Endothelial cell (in vitro differentiated cells): ENCODE measurements around the gene RGS13. TPM values are rescaled to one million over a fixed set of nuclear protein-coding genes. Genes with fewer than 3 reads are reported as not detected.

Experiments used
- DNase-seq: peaks from one replicate; pipeline ENCODE4 v3.0.0; 2021; ENCODE audit warnings: low spot score
- H3K27ac Mint-ChIP-seq: one replicate; pipeline ENCODE4 v1.8.0; 2021; ENCODE audit warnings: mixed read lengths, inconsistent platforms; ENCODE audit not compliant: unreplicated experiment
- H3K27me3 Mint-ChIP-seq: one replicate; pipeline ENCODE4 v1.8.0; 2021; ENCODE audit warnings: mild to moderate bottlenecking, moderate library complexity, mixed read lengths, inconsistent platforms; ENCODE audit not compliant: unreplicated experiment
- H3K36me3 Mint-ChIP-seq: one replicate; pipeline ENCODE4 v1.8.0; 2021; ENCODE audit warnings: mild to moderate bottlenecking, low read depth, mixed read lengths, inconsistent platforms; ENCODE audit not compliant: unreplicated experiment
- H3K4me1 Mint-ChIP-seq: one replicate; pipeline ENCODE4 v1.8.0; 2021; ENCODE audit warnings: mild to moderate bottlenecking, mixed read lengths, inconsistent platforms; ENCODE audit not compliant: unreplicated experiment
- H3K4me3 Mint-ChIP-seq: one replicate; pipeline ENCODE4 v1.8.0; 2021; ENCODE audit warnings: mild to moderate bottlenecking, mixed read lengths, inconsistent platforms; ENCODE audit not compliant: unreplicated experiment
- H3K9me3 Mint-ChIP-seq: one replicate; pipeline ENCODE4 v1.8.0; 2021; ENCODE audit warnings: mixed read lengths, inconsistent platforms; ENCODE audit not compliant: unreplicated experiment
- total RNA-seq: library from RNA; stranded (reverse); fragmentation: NEBNext Ultra II Directional; extraction: Animal tissue kit (Norgen Biotek cat#: 25700); gene quantifications from one replicate; pipeline ENCODE4 v1.2.1, GENCODE V29; 2021; ENCODE audit not compliant: unreplicated experiment
- TF ChIP-seq, protein P1 (sequence below): fragments of 200-600 bp; sonication (generic); IDR thresholded peaks from one replicate; pipeline ENCODE4 v1.5.0; 2021; ENCODE audit warnings: antibody characterized with exemption; ENCODE audit not compliant: unreplicated experiment

The RGS13 gene
- total RNA-seq, 1 donor from 2014 or later, result not detected

- Mint-ChIP-seq H3K36me3 (no peaks in the 10 kb centered on the region), H3K4me1 (no peaks in the 10 kb centered on the region), H3K9me3 (no peaks in the 10 kb centered on the region), H3K27ac (no peak overlapping the region), H3K4me3 (no peak overlapping the region), H3K27me3 (no peaks in the 10 kb centered on the region)
- no peak for DNase-seq
- TF ChIP-seq, protein P1, sequence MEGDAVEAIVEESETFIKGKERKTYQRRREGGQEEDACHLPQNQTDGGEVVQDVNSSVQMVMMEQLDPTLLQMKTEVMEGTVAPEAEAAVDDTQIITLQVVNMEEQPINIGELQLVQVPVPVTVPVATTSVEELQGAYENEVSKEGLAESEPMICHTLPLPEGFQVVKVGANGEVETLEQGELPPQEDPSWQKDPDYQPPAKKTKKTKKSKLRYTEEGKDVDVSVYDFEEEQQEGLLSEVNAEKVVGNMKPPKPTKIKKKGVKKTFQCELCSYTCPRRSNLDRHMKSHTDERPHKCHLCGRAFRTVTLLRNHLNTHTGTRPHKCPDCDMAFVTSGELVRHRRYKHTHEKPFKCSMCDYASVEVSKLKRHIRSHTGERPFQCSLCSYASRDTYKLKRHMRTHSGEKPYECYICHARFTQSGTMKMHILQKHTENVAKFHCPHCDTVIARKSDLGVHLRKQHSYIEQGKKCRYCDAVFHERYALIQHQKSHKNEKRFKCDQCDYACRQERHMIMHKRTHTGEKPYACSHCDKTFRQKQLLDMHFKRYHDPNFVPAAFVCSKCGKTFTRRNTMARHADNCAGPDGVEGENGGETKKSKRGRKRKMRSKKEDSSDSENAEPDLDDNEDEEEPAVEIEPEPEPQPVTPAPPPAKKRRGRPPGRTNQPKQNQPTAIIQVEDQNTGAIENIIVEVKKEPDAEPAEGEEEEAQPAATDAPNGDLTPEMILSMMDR, result no peak
Measured at GRCh38 chr1:192654591-192655251, 18.8 kb downstream of the RGS13 start.

DNA sequence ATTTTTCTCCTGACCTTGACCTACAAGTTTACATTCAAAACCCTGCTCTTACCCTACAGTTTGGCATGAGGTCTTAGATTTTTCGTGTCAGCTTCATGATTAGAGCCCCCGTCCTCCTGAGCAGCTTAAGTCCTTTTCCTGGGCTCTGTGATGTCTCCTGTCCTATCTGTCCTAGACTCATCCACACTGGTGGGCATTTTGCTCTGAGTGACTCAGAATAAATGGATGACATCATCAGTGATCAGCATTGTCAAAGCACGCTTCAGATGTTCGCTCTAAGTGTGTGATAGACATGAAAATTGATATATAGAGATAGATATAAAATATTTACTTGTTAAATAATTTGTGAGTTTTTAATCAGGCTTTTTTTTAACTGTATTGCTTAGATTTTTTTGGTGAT lies 21.8 kb downstream of the RGS13 start:
- Mint-ChIP-seq H3K36me3 (no peaks in the 10 kb centered on the region), H3K27me3 (no peaks in the 10 kb centered on the region), H3K27ac (no peak overlapping the region), H3K9me3 (no peaks in the 10 kb centered on the region), H3K4me3 (no peak overlapping the region), H3K4me1 (no peaks in the 10 kb centered on the region)
- TF ChIP-seq, protein P1, result no peak
- DNase-seq, result no peak

DNA sequence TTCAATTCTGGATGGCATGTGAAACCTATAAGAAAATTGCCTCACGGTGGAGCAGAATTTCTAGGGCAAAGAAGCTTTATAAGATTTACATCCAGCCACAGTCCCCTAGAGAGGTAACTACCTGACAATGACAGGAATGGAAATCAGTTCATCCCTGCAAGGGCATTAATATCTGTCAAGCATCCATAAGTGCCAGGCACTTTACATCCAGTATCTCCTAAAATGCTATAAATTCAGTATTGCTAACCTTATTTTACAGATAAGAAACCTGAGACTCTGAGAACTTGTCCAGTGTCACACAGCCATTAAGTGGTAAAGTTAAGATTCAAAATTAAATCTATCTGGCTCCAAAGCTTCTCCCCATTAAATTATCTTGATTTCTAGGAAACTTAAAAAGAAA lies 22.3 kb downstream of the RGS13 start:
- Mint-ChIP-seq H3K4me3 (no peak overlapping the region), H3K27me3 (no peaks in the 10 kb centered on the region), H3K9me3 (no peaks in the 10 kb centered on the region), H3K4me1 (no peaks in the 10 kb centered on the region), H3K36me3 (no peaks in the 10 kb centered on the region), H3K27ac (no peak overlapping the region)
- no peak for DNase-seq
- TF ChIP-seq, protein P1, result no peak

GRCh38 chr1:192660613-192661012 lies 24.7 kb downstream of the RGS13 start:
- TF ChIP-seq, protein P1, result no peak
- no peaks in the 10 kb centered on the region for H3K27me3 Mint-ChIP-seq
- H3K4me1 Mint-ChIP-seq, result no peaks in the 10 kb centered on the region
- no peak for DNase-seq
- no peaks in the 10 kb centered on the region for H3K36me3 Mint-ChIP-seq
- no peaks in the 10 kb centered on the region for H3K9me3 Mint-ChIP-seq
- no peak overlapping the region for H3K4me3 Mint-ChIP-seq
- H3K27ac Mint-ChIP-seq, result no peak overlapping the region

- H3K27ac Mint-ChIP-seq, result no peak overlapping the region
- H3K36me3 Mint-ChIP-seq, result no peaks in the 10 kb centered on the region
- no peaks in the 10 kb centered on the region for H3K4me1 Mint-ChIP-seq
- H3K27me3 Mint-ChIP-seq, result no peaks in the 10 kb centered on the region
- TF ChIP-seq, protein P1, result no peak
- DNase-seq, result no peak
- no peaks in the 10 kb centered on the region for H3K9me3 Mint-ChIP-seq
- H3K4me3 Mint-ChIP-seq, result no peak overlapping the region
Measured at GRCh38 chr1:192668409-192668983, 32.5 kb downstream of the RGS13 start.
